Muscle layer of colon (tissue), 2 donors: ENCODE measurements around the gene COL20A1.
"Not testable (repeated sequence)": the region's sequence is repeated elsewhere in the genome, so short reads cannot be mapped to it uniquely, and the experiment has no call there.

ENCODE experiments used
- H3K27ac ChIP-seq: one replicate; pipeline ENCODE4 v1.7.0; 2013; ENCODE audit warnings: low read depth, mild to moderate bottlenecking, low read length, moderate library complexity
- H3K27me3 ChIP-seq, 2 donors: one replicate each; pipeline ENCODE4 v1.7.0; 2013; ENCODE audit warnings: low read length in 2 of 2, mild to moderate bottlenecking in 2 of 2; ENCODE audit not compliant: insufficient read depth in 2 of 2, control insufficient read depth in 1 of 2
- H3K36me3 ChIP-seq: one replicate; pipeline ENCODE4 v1.7.0; 2013; ENCODE audit warnings: mild to moderate bottlenecking, low read length; ENCODE audit not compliant: insufficient read depth
- H3K4me1 ChIP-seq: one replicate; pipeline ENCODE4 v1.7.0; 2013; ENCODE audit warnings: mild to moderate bottlenecking, low read length; ENCODE audit not compliant: insufficient read depth
- H3K4me3 ChIP-seq, 2 donors: one replicate each; pipeline ENCODE4 v1.7.0; 2013; ENCODE audit warnings: low read length in 2 of 2, low read depth in 1 of 2, mild to moderate bottlenecking in 1 of 2, moderate library complexity in 1 of 2
- H3K9ac ChIP-seq: one replicate; pipeline ENCODE4 v1.7.0; 2013; ENCODE audit warnings: low read length
- H3K9me3 ChIP-seq: one replicate; pipeline ENCODE4 v1.7.0; 2013; ENCODE audit warnings: mild to moderate bottlenecking, low read length
- donor health status: abdominal sarcoma.
- donor health status: Adenocarcinoma of cecum.

The COL20A1 gene

DNA sequence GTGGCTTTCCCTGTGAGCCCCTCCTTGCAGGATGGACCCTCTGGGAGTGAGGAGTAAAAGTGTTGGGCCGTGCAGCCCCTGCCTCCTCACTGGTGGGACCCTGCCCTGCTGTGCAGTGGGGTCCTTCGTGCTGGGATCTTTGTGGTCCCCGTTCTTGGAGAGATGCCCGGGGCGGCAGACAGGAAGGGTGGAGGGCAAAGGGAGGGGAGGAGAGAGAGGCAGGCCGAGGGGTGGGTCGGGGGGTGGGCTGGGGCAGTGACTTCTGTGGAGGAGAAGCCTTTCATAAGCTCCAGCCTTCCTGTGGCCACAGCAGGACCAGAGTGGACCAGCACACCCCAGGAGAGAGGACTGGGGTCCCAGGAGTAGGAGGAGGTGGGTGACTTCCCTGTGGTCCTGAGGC, at the start of gene COL20A1:
COL20A1 (plus strand) TSS at position 283 of the 400 bp plus-strand sequence. CDS start 1,922 bp downstream, outside the sequence.
- Histone ChIP-seq H3K4me1 (no peaks in the 10 kb centered on the region), H3K4me3 (no peak within 1 kb of the TSS), H3K27me3 (peaks cover 0 to 52% of the 10 kb centered on the region in 2 donors), H3K9ac (no peak within 1 kb of the TSS), H3K27ac (no peak within 1 kb of the TSS), H3K36me3 (peaks cover 11% of the 10 kb centered on the region), H3K9me3 (no peaks in the 10 kb centered on the region)

DNA sequence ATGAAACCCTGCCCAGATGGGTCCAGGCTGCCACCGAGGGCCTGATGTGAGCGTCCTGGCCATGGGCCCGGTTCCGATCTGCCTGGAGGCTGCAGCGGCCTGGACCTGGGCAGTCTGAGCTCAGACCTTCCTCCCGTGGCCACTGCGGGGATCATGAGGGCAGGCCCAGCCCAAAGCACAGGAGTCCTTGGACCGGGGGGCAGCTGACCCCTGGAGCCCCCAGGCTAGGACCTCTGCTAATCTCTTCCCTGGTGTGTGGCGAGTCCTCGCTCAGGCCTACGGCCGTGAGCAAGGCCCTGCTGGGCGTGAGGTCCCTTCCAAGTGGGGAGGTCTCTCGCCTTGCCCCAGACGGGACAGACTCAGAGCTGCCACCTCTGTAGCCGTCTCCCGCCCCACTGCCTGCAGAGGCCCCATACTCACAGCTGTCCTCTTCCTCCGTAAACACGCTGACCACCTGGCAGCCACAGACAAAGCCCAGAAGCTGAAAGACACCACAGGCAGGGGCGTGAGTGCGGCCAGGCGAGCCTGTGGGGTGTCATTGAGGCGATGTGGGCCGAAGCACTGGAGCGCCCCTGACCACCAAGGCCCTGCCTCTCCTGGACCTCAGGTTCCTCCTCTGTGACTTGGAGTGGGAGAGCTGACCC, 49.3 kb upstream of the COL20A1 start:
- H3K4me3 ChIP-seq = no peak overlapping the region
- H3K27me3 ChIP-seq = peaks cover 0 to 18% of the 10 kb centered on the region in 2 donors

DNA sequence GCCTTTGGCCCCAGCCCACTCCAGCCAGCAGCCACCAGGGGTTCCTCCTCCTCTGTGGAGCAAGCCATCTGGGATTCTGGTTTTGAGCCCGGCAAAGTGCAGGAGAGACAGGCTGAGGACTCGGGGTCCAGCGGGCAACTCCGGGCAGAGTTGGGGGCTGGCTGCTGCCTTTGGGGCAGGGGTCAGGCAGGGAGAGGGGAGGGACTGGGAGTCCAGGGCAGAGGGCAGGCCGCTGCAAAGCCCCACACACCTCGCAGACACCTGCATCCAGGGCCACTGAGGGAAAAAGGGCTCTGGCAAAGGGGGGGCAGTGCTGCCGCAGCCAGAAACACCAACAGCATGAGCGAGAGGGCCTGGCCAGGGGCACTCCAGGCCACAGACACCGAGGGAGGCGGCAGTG, 48.5 kb upstream of the COL20A1 start:
- Histone ChIP-seq H3K9me3 (no peaks in the 10 kb centered on the region), H3K9ac (no peak overlapping the region), H3K4me3 (no peak overlapping the region), H3K27me3 (peaks cover 0 to 23% of the 10 kb centered on the region in 2 donors), H3K27ac (no peak overlapping the region), H3K36me3 (no peaks in the 10 kb centered on the region), H3K4me1 (no peaks in the 10 kb centered on the region)

More for the DNA sequence above, 49.3 kb upstream of the COL20A1 start:
- H3K4me1 ChIP-seq = no peaks in the 10 kb centered on the region
- H3K9ac ChIP-seq = no peak overlapping the region
- no peaks in the 10 kb centered on the region for H3K36me3 ChIP-seq
- no peaks in the 10 kb centered on the region for H3K9me3 ChIP-seq
- H3K27ac ChIP-seq = no peak overlapping the region

DNA sequence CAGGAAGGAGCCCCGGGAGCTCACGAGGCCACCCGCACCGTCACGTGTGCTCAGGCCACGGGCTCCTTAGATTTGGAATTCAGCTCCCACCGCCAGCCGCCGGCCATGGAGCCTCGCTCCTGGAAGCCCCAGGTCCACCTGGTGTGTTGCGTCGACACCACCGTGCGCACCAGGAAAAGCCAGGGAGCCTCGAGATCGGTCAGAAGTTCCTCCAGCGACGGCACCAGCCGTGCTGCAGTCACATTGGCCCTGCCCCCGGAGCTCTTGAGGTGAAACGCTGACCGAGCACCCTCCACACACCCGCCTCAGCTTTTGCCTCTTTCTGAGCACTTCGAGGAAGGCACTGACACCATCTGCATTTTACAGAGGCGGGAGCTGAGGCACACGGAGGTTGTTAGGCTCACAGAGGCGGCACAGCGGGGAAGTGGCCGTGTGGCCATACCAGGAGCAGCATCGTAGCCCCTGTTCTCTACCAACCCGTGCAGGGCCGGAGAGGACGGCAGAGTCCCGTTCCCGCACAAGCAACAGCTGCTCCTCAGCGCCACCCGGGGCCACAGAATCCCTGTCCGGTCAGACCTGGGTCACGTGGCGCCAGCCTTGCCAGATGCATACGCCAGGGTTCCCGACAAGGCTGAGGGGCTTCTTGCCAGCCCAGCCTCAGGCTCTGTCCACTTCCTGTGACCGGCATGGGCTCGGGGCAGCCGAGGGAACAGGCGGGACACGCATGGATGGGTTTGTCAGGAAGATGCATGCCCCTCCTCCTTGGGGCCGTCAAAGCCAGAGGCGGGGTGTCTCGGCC, 46.3 kb upstream of the COL20A1 start:
- H3K27me3 ChIP-seq = peaks cover 0 to 27% of the 10 kb centered on the region in 2 donors
- H3K27ac ChIP-seq = no peak overlapping the region
- no peaks in the 10 kb centered on the region for H3K4me1 ChIP-seq
- H3K4me3 ChIP-seq = no peak overlapping the region
- no peak overlapping the region for H3K9ac ChIP-seq
- no peaks in the 10 kb centered on the region for H3K36me3 ChIP-seq
- H3K9me3 ChIP-seq = no peaks in the 10 kb centered on the region

DNA sequence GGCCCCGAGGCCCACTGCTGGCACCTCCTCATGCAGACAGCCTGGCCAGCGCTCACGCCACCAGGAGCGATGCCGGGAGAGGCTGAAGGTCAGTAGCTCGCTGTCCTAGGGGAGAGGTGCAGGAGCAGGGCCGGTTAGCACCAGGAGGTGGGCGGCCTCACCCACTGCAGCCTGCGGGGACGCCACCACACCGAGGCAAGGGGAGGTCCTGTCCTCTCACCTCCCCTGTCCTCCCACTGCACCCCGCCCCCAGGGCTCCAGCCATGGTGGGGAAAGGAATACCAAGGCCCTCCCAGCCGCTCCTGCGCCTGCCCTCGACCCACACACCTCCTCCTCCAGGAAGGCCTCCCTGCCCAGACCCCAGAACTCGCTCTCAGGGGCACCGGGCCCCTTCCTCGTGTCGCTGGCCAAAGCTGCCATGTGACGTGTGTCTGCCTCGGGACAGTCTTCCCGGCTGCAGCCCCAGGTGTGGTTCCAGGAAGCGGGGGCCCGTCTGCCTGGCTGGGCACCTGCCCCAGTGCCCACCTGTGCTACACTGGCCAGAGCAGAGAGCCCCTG, 45.2 kb upstream of the COL20A1 start:
- H3K9me3 ChIP-seq = no peaks in the 10 kb centered on the region
- H3K9ac ChIP-seq = no peak overlapping the region
- H3K27ac ChIP-seq = no peak overlapping the region
- H3K4me3 ChIP-seq = no peak overlapping the region
- H3K36me3 ChIP-seq = no peaks in the 10 kb centered on the region
- H3K27me3 ChIP-seq = peaks cover under 1 to 33% of the 10 kb centered on the region in 2 donors
- H3K4me1 ChIP-seq = no peaks in the 10 kb centered on the region

DNA sequence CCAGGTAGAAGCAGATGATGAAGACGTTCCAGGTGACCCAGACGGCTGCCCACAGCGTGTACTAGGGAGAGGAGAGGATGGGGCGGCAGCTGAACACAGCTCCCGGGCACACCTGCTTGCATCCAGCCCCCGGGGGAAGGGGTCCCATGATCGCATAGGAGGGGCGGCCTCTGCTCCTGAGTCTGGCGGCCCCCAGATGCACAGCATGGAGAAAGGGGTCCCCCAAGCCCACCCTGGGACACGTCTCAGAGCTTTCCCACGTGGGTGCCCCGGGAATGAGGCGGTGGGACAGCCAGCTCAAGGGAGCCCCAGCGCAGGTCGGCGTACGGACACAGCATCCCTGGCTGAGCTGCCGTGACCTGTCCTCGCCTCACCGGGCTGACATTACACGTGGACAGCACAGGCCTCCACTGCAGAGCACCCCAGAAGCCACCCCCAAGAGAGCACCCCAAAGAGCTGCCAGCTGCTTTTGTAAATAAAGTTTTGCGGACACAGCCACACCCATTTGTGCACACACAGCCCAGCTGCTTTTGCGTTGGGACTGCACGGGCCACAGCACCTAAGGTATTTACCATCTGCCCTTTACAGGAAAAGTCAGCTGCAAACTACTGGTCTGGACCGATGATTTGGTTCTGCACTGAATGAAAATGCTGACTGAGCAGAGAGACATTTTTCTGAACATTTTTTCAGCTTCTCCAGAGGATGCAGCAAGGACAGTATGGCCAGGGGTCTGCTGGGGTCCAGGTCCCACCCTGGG, 44.0 kb upstream of the COL20A1 start:
- Histone ChIP-seq H3K4me1 (no peaks in the 10 kb centered on the region), H3K36me3 (no peaks in the 10 kb centered on the region), H3K27ac (no peak overlapping the region), H3K4me3 (no peak overlapping the region), H3K9ac (no peak overlapping the region), H3K9me3 (no peaks in the 10 kb centered on the region), H3K27me3 (peaks cover 9 to 41% of the 10 kb centered on the region in 2 donors)

DNA sequence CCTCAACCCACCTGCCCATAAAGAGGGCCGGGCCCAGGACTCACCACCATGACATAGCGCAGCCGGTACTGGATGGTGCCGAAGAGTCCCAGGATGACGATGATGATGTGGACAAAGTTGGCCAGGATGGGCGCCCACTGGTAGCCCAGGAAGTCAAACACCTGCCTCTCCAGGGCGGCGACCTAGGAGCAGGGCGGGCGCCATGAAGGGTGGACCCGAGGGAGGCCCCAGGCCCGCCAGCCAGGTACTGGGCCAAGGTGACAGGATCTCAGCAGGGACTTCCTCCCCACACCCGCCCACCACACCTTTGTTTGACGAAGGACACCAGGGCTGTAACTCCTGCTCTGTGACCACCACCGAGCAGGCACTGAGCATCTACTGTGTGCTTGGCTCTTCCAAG, 43.1 kb upstream of the COL20A1 start:
- H3K27ac ChIP-seq = no peak overlapping the region
- H3K4me3 ChIP-seq = no peak overlapping the region
- H3K4me1 ChIP-seq = no peaks in the 10 kb centered on the region
- H3K9ac ChIP-seq = no peak overlapping the region
- H3K9me3 ChIP-seq = no peaks in the 10 kb centered on the region
- no peaks in the 10 kb centered on the region for H3K36me3 ChIP-seq
- H3K27me3 ChIP-seq = peaks cover 9 to 47% of the 10 kb centered on the region in 2 donors

DNA sequence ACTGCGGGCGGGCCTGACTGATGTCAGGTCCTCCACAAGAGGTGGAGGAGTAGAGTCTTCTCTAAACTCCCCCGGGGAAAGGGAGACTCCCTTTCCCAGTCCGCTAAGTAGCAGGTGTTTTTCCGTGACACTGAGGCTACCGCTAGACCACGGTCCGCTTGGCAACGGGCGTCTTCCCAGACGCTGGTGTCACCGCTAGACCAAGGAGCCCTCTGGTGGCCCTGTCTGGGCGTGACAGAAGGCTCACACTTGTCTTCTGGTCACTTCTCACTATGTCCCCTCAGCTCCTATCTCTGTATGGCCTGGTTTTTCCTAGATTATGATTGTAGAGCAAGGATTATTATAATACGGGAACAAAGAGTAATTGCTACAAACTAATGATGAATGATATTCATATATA, 41.6 kb upstream of the COL20A1 start:
- not testable (repeated sequence) for H3K9ac ChIP-seq, H3K36me3 ChIP-seq, H3K9me3 ChIP-seq, H3K4me3 ChIP-seq, H3K27ac ChIP-seq, H3K4me1 ChIP-seq
- peaks cover 9 to 53% of the 10 kb centered on the region in 2 donors for H3K27me3 ChIP-seq

DNA sequence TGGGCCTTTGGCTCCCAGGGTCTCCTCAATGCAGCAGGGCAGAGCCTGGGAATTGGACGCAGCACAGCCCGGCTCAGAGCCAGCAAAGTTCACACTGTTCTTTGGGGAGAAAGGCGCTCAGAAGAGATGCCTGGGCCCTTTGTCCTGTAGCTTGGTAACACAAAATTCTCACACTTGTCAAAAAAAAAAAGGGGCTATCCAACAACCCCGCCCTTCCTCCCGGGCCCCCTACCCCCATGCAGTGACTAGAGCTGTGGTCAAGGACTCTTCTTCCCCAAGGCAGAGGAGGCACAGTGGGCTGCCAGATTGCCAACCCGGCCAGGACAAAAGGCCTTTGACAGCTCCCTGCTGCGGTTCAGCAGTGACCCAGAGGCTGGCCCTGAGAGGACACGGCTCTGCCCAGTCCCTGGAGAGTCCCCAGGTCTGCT, 40.7 kb upstream of the COL20A1 start:
- H3K9me3 ChIP-seq = no peaks in the 10 kb centered on the region
- no peaks in the 10 kb centered on the region for H3K36me3 ChIP-seq
- H3K27ac ChIP-seq = no peak overlapping the region
- H3K4me1 ChIP-seq = no peaks in the 10 kb centered on the region
- peaks cover 9 to 49% of the 10 kb centered on the region in 2 donors for H3K27me3 ChIP-seq
- no peak overlapping the region for H3K4me3 ChIP-seq
- no peak overlapping the region for H3K9ac ChIP-seq

DNA sequence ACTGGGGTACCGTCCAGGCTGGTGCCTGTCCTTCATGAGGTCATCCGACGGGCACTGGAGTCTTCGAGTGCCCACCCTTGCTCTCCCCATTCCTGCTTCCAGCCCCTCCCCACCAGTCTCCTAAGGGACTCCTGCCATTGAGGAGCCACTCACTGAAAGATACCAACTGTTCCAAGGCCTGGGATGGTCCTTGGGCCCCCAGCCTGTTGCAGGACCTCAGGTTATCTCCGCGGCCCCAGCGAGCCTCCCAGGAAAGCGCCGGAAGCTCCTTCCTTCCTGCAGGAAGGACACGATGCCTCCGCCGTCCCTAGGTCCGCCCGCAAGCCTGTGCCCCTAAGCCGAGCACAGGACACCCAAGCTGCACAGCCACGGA, 39.9 kb upstream of the COL20A1 start:
- Histone ChIP-seq H3K27ac (no peak overlapping the region), H3K9me3 (no peaks in the 10 kb centered on the region), H3K27me3 (peaks cover 9 to 41% of the 10 kb centered on the region in 2 donors), H3K9ac (no peak overlapping the region), H3K4me3 (no peak overlapping the region), H3K4me1 (no peaks in the 10 kb centered on the region), H3K36me3 (no peaks in the 10 kb centered on the region)
